Pulmonary artery endothelial cell (primary cell): ENCODE measurements around the gene ELFN1. TPM values are rescaled to one million over a fixed set of nuclear protein-coding genes. Genes with fewer than 3 reads are reported as not detected.

Source experiments
- DNase-seq: peaks from one replicate; pipeline ENCODE4 v3.0.0-alpha.2; 2011; ENCODE audit warnings: low read depth, low spot score
- total RNA-seq: library from RNA; depleted of rRNA; stranded (reverse); fragments of >200 nt; gene quantifications from 2 replicates; pipeline ENCODE4 v1.2.3, GENCODE V29; 2014

Gene ELFN1
- total RNA-seq, 1 donor from 2014 or later = 0.79 TPM

DNA sequence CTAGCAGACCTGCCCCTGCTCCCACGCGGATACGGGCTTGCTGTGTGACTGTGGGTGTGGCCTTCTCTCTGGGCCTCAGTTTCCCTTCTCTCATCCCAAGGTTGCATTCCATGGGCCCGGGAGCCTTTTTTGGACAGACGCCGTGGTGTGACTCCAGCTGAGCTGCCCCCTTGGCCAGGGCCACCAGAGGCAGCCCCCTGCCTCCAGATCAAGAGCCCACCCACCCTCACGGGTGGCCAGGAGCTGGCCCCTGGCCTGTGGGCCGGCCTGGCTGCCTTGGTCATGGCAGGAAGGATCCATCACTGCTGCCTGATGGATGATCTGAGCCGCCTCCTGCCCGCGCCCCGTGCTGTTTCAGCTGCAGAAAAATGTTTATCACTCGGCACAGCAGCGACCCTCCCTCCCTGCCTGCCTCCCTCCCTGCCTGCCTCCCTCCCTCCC, 27.8 kb upstream of the ELFN1 start:
- no peak for DNase-seq

DNA sequence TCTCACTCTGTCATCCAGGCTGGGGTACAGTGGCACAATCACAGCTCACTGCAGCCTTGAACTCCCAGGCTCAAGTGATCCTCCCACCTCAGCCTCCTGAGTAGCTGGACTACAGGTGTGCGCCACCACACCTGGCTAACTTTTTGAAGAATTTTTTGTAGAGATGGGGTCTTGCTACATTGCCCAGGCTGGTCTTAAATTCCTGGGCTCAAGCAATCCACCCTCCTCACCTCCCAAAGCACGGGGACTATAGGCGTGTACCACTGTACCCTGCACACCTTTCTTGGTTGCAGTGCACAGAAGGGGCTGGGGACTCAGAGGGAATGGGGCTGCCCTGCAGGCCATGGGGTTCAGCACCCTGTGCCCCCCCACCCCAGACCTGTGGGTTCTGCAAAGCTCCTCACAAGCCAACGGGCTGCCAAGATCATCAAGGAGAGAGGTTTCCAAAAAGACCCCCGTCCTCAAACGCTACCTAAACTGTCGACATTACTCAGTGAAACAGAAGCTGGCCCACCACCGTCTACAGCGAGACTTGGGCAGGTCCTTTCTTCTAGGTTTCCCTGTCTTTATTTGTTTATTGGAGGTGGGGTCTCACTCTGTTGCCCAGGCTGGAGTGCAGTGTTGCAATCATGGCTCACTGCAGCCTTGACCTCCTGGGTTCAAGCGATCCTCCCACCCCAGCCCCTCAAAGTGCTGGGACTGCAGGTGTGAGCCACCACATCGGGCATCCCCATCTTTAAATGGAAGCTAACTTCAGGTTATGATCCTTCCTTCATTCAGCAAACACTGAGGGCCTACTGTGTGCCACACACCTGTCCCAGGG, 26.6 kb upstream of the ELFN1 start:
- DNase-seq = no peak

- DNase-seq = no peak
Observed at GRCh38 chr7:1644341-1645070, 25.6 kb upstream of the ELFN1 start.

DNA sequence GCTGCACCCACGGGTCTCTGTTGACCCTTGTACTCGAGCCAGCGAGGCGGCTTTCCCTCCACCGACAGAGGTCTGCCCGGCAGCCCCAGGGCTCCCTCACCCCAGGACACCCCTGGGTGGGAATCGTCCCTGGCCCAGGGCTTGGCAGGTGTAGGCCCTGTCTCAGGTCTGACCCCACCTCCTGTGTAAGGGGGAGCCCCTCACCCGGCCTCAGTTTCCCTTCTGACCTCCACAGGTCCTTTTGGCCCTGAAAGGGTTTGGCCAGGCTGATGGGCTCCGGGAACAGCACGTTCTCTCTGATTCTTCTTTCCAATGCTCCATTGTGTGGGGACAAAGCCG, 25.0 kb upstream of the ELFN1 start:
- no peak for DNase-seq

- DNase-seq = no peak
Observed at GRCh38 chr7:1645476-1645875, 24.6 kb upstream of the ELFN1 start.

DNA sequence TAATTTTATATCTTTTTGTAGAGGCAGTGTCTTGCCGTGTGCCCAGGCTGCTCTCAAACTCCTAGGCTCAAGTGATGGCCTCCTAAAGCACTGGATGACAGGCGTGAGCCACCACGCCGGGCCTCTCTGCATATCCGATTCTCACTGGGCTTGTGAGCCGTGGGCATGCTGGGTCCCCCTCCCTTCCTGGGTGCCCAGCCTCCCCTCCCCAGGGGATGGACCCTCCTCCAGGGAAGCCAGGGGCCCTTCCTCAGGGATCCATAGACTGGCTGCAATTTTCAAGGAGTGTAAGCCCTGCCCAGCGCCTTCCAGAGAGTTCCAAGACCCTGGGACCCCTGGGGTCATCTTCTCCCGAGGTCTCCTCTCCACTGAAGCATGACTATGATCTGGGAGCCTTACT, 23.7 kb upstream of the ELFN1 start:
- DNase-seq = no peak

- no peak for DNase-seq
Observed at GRCh38 chr7:1646957-1647891, 22.9 kb upstream of the ELFN1 start.

GRCh38 chr7:1647961-1648672, 22.0 kb upstream of the ELFN1 start:
- DNase-seq = no peak

- no peak for DNase-seq
Observed at GRCh38 chr7:1649751-1650326, 20.2 kb upstream of the ELFN1 start.

GRCh38 chr7:1650363-1651030, 19.6 kb upstream of the ELFN1 start:
- DNase-seq = no peak

- no peak for DNase-seq
Observed at GRCh38 chr7:1651031-1651446, 19.0 kb upstream of the ELFN1 start.

DNA sequence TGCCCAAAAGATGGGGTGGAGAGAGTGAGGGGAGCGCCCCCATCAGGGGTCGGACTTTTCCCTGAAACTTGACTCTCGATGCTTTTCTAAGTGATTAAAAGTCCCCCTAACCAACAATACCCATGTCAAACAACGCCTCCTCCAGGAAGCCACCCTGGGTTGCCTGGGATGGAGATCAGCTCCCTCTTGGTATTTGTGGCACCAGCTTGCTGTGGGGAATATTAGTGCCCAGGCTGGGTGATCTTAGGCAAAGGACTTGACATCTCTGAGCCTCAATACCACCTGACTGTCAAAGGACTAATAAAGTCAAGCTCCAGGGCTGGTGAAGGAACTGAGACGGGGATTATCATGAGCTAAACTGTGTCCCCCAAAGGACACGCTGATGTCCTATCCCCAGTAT, 18.2 kb upstream of the ELFN1 start:
- DNase-seq = no peak

DNA sequence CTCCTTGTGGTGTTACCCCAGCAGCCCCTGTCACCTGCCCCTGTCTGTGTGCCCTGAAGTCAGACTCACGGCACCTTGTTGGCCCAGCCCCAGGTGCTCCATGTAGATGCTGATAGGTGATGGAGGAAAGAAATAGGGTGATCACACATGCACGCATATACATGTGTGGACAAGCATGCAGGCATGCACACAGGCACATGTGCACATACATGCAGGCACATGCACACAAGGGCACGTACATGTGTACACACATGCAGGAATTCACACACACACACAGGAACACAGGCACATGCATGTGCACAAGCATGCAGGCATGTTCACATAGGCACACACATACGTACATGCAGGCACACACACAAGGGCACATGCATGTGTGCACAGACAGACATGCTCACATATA, 16.6 kb upstream of the ELFN1 start:
- DNase-seq = no peak

DNA sequence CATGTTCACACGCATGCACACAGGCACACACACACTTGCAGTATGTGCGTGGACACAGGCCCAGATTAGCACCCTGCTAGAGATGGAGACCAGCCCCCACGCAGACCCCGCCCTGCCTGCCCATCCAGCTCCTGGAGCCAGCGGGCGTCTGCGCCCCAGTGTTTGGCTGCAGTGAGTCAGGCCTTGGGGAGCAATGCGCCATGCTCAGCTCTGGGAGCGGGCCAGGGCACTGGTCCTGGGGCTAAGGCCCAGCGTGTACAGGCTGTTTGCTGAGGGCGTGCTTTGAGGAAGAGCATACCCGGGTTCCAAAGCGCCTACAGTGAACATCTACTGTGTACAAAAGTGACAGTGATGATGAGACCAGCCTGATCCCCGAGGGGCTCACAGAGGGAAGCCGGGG, 16.0 kb upstream of the ELFN1 start:
- no peak for DNase-seq

GRCh38 chr7:1654738-1655475, 15.2 kb upstream of the ELFN1 start:
- no peak for DNase-seq

GRCh38 chr7:1659696-1660095, 10.4 kb upstream of the ELFN1 start:
- DNase-seq = no peak

- no peak for DNase-seq
Observed at GRCh38 chr7:1661461-1661860, 8.6 kb upstream of the ELFN1 start.

- DNase-seq = no peak
Observed at GRCh38 chr7:1662101-1662500, 8.0 kb upstream of the ELFN1 start.

- no peak for DNase-seq
Observed at GRCh38 chr7:1662767-1663166, 7.3 kb upstream of the ELFN1 start.

DNA sequence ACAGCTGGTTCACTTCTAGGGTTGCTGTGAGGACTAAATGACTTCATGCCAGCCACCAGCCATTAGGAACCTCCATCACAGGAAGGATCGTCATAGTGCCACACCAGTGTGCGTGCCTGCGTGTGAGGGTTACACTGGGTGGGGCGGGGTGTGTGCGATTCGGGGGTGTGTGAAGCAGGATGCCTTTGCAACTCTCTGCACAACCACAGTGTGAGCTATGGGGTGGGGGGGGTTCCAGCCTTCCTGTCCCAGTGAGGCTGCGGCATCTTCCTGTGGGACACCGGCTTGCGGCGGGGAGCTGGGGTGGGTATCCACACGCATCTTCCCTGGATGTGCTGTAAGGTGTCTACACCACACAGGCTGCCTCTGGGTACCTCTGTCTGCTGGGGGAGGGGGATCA, 6.9 kb upstream of the ELFN1 start:
- no peak for DNase-seq
